HG02970 (cell line): ENCODE measurements around the gene PIGZ.

Source experiments
- ATAC-seq: cut with Tn5 transposase; IDR thresholded peaks from one replicate; pipeline ENCODE4 v1.9.1; 2021; ENCODE audit warnings: mild to moderate bottlenecking, moderate library complexity, moderate number of reproducible peaks; ENCODE audit not compliant: unreplicated experiment, low FRiP score

Gene PIGZ

DNA sequence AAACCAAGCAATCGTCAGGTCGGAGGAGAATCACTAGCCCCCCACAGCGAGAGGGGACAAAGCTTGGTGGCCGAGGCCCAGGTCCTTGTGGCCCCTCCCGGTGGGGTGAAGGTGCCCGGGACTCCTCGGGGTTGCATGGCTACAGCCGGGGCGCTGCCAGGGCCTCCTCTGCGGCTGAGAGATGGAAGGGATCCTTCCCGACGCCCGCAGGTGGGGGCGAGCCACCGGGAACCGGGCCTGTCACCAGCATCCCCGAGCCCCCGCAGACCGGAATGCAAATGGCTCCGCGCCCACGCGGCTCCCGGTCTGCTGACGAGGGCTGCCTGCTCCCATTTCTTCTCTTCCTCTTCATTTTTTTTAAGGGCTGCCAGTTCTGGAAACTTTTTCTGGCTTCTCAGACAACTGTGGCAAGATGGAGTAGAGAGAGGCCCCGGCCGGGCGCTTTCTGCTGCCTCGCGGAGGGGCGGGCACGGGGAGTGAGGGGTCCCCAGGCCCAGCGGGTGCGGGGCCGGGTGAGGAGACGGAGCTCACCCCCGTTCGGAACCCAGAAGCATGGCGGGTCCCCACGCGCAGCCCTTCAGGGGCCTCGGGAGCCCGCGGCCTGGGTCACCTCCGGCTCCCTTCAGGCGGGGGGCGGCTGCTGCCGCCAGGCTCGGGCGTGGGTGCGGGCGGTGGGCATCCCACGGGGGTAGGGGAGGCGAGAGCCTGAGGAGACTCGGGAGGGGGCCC is 33.5 kb upstream of the PIGZ start:
- ATAC-seq, result peak; percentile 8

DNA sequence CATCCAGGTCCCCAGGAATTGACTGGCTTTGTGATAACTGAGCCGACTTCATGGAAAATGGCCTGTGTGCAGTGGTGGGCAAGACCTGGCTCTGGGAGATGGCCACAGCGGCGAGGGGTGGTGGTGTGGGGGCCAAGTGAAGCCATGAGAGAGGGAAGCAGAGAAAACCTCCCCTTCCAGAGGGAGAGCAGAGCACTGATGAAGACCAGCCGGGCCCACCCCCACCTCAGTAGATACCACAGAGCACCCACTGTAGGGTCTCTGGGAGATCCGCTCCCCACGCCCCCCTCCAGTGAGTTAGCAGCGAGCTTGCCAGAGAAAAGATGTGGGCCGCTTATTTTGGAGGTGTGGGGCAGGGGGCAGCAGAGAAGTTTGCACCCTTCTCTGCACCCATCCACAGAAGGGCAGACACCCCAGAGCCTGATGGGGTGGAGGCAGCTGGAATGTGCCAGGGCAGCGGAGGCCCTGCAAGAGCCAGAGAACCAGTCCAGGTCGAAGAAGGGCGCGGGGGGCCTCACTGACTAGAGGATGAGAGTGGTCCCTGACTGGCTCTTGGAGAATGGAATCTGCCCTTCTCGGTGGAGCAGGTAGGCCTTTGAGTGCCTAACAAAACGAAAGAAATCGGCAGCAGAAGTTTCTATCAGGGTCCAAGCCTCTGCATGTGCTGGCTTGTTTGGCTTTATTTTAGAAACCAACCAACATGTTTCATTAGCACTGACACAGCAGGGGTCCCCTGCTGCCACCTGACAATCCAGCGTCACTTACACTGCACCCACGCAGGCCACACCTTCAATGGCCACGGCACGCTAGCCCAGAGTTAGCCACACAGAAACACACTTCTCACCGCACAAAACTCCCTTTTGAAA is 32.7 kb upstream of the PIGZ start:
- ATAC-seq, result no peak

- no peak for ATAC-seq
Observed at GRCh38 chr3:197000211-197000610, 31.6 kb upstream of the PIGZ start.

GRCh38 chr3:196998966-196999760 is 30.5 kb upstream of the PIGZ start:
- ATAC-seq, result no peak

DNA sequence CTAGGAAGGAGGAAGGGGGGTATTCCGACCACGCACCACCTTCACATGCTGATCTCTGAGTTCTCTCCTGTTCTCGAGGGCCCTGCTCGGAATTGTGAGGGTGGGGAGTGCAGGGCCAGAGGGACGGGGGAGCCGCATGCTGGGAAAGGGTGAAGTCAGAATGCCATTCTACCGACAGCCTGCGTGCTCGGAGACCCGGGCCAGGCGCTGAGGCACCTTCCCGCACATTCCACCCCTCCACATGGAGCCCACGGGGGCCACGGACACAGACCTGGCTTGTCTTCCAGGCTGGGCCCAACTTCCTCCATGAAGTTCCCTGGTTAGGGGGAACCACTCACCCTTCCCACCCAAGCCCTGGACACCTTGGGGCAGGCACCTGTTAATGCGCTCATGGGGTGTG is 28.7 kb upstream of the PIGZ start:
- ATAC-seq, result no peak

DNA sequence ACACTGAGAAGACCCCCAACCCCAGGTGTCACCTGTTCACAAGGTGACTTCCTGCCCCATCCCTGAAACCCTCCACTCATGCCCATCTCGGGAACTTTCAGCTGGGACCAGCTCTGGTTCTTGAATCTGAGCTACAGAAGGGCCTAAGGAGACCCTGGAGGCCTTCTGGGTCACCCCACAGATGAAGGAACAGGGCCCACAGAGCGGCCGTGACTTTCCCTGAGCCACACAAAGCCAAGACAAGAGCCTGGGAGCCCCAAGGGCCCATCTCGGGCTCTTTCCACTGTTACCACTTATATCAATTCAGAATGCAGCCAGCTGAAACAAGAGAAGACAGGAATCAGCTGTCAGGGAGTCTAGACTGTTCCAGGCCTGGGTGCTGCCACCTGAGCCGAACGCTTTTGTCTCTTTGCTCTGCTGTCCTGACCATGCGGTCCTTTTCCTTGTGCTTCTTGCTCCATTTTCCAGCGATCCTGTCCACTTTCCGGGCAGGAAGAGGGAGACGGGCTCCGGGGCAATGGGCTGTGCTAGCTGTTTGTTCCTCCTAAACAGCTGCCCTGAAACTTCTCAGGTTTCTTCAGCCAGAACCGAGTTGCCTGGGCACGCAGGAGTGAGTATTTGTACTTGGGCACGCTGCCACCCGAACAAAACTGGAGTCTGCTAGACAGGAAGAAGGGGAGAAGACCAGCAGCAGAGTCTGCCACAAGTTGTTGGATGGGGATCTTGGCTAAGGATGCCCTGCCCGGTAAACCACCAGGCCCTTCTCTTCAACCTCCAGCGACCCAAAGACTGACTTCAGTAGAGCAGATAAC is 28.0 kb upstream of the PIGZ start:
- ATAC-seq, result no peak

- no peak for ATAC-seq
Observed at GRCh38 chr3:196995646-196996355, 27.2 kb upstream of the PIGZ start.

GRCh38 chr3:196995027-196995426 is 26.4 kb upstream of the PIGZ start:
- no peak for ATAC-seq

GRCh38 chr3:196994056-196994455 is 25.4 kb upstream of the PIGZ start:
- no peak for ATAC-seq

- ATAC-seq, result no peak
Observed at GRCh38 chr3:196992461-196993065, 23.9 kb upstream of the PIGZ start.

DNA sequence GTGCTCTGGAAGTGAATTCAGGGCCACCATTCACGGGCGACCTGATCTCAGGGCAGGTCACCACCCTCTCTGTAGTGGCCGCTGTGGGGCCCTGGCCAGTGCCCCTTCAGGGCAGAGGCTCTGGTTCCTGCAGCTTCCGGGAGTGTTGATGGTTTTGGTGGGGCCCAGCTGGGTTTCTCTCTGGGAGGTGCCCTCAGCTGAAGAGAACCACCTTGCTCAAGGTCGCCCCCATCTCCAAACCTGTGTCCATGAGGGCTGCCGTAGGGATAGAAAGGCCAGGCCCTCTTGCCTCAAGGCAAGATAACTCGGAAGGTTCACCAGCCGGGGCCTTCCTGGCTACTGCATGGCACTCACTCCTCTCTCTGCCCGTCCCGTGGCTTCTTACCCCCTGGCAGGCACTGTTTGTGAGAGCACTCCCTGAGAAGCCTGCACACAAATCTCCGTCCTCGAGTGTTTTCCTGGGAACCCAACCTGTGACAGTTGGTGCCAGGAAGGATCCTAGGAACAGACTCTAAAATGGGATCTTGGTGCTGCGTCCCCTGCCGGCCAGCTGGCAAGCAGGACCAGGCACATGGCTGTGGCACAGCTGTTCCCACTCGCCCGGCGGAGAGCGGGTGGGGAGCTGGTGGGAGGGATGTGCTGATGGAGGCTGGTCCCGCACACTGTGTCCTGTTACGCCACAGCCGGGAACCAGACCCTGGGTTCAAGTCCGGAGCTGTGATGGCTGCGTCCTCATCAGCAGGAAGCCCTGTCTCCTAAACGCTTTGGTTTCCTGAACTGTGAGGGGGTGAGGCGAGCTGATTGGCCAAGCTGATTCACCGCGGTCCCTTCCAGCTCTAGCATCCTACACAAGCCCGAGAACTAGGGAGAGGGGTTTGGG is 23.2 kb upstream of the PIGZ start:
- no peak for ATAC-seq

GRCh38 chr3:196990601-196991007 is 22.0 kb upstream of the PIGZ start:
- no peak for ATAC-seq

DNA sequence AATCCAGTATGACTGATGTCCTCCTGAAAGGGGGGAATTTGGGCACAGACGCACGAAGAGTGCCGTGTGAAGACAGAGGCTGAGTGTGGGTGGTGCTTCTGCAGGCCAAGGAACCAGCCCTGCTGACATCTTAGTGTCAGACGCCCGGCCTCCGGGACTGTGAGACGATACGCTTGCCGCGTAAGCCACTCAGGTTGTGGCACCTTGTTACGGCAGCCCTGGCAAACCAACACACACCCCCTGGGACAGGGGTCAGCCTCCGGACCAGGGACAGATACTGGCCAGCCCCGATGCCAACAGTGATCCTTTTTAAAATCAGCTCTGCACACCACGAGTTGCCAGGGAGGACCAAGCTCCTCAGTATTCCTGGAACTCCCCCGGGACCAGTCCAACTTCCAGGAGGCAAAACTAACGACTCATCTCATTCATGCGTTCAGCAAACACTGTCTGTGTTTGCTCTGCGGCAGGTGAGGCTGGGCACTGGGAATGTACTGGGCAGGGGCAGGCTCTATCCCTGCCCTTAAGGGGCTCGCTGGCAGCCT is 21.2 kb upstream of the PIGZ start:
- no peak for ATAC-seq

- ATAC-seq, result no peak
Observed at GRCh38 chr3:196988241-196989029, 19.8 kb upstream of the PIGZ start.

DNA sequence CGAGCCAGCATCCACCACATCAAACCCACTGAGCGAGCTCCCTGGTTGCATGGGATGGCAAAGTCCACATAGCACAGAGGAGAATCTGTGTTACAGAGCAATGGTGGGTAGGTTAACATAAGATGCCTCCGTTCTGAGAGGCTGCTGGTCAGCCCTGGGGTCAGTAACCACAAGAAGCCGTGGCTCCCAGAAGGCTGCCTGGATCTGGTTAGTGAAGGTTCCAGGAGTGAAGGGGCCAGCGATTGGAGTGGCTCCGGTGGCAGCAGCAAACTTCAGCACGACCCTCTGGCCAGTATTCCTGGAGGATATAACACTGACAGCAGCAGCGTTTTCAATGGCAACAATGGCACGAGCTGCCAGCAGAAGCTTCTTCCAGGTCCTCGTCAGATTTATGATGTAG is 18.4 kb upstream of the PIGZ start:
- no peak for ATAC-seq

GRCh38 chr3:196985954-196986885 is 17.6 kb upstream of the PIGZ start:
- no peak for ATAC-seq
